HepG2 (cell line): ENCODE results near the gene CHST12. TPM values are rescaled to one million over a fixed set of nuclear protein-coding genes. Genes with fewer than 3 reads are reported as not detected.

Experiments
- ARID4A ChIP-seq: sonication (generic); formaldehyde crosslinking; IDR thresholded peaks from 2 replicates; pipeline ENCODE4 v1.5.0; 2020; ENCODE audit warnings: mild to moderate bottlenecking, missing genetic modification reagents, borderline replicate concordance
- ETV6 ChIP-seq: sonication (generic); formaldehyde crosslinking; conservative IDR thresholded peaks from 2 replicates; pipeline ENCODE4 v1.4.0; 2020; ENCODE audit warnings: missing genetic modification reagents
- FLYWCH1 ChIP-seq: sonication (generic); formaldehyde crosslinking; IDR thresholded peaks from 2 replicates; pipeline ENCODE4 v1.8.1; 2023; ENCODE audit warnings: mild to moderate bottlenecking, missing genetic modification reagents
- GABPB1 ChIP-seq: IDR thresholded peaks from 2 replicates; pipeline ENCODE4 v1.6.1; 2016; ENCODE audit warnings: mild to moderate bottlenecking, missing genetic modification reagents, moderate library complexity, missing compliant biosample characterization
- HDAC1 ChIP-seq: sonication (generic); formaldehyde crosslinking; IDR thresholded peaks from 2 replicates; pipeline ENCODE4 v1.5.1; 2020; ENCODE audit warnings: mild to moderate bottlenecking, missing genetic modification reagents
- HIC2 ChIP-seq: sonication (generic); formaldehyde crosslinking; IDR thresholded peaks from 2 replicates; pipeline ENCODE4 v1.9.0; 2022; ENCODE audit warnings: low read depth, missing genetic modification reagents
- PHF8 ChIP-seq: sonication (generic); formaldehyde crosslinking; IDR thresholded peaks from 2 replicates; pipeline ENCODE4 v1.5.0; 2020; ENCODE audit warnings: missing genetic modification reagents
- RBFOX2 ChIP-seq: fragments of 200-400 bp; formaldehyde crosslinking; IDR thresholded peaks from 2 replicates; pipeline ENCODE4 v1.6.1; 2017; ENCODE audit warnings: low read depth, mild to moderate bottlenecking, low read length
- SAP130 ChIP-seq: IDR thresholded peaks from 2 replicates; pipeline ENCODE4 v1.6.1; 2016; ENCODE audit warnings: low read depth
- SNAPC2 ChIP-seq: sonication (generic); formaldehyde crosslinking; IDR thresholded peaks from 2 replicates; pipeline ENCODE4 v1.8.1; 2022; ENCODE audit warnings: mild to moderate bottlenecking, missing genetic modification reagents
- YEATS4 ChIP-seq: sonication (generic); formaldehyde crosslinking; IDR thresholded peaks from 2 replicates; pipeline ENCODE4 v1.4.0; 2020; ENCODE audit warnings: missing genetic modification reagents, borderline replicate concordance
- ZBTB7A ChIP-seq: sonication (generic); formaldehyde crosslinking; IDR thresholded peaks from 2 replicates; pipeline ENCODE4 v1.8.0; 2022; ENCODE audit warnings: mild to moderate bottlenecking, missing genetic modification reagents
- ZFP1 ChIP-seq: IDR thresholded peaks from 2 replicates; pipeline ENCODE4 v1.6.1; 2016
- ZIK1 ChIP-seq: sonication (generic); formaldehyde crosslinking; IDR thresholded peaks from 2 replicates; pipeline ENCODE4 v1.5.0; 2020; ENCODE audit warnings: mild to moderate bottlenecking, low read depth, missing genetic modification reagents, borderline replicate concordance
- ZMYM2 ChIP-seq: sonication (generic); formaldehyde crosslinking; IDR thresholded peaks from 2 replicates; pipeline ENCODE4 v1.8.0; 2022; ENCODE audit warnings: mild to moderate bottlenecking, missing genetic modification reagents
- ZNF230 ChIP-seq: sonication (generic); formaldehyde crosslinking; IDR thresholded peaks from 2 replicates; pipeline ENCODE4 v1.4.0; 2020; ENCODE audit warnings: mild to moderate bottlenecking, missing genetic modification reagents
- ZNF414 ChIP-seq: sonication (generic); formaldehyde crosslinking; IDR thresholded peaks from 2 replicates; pipeline ENCODE4 v1.5.0; 2020; ENCODE audit warnings: missing genetic modification reagents
- ZNF530 ChIP-seq: sonication (generic); formaldehyde crosslinking; IDR thresholded peaks from 2 replicates; pipeline ENCODE4 v1.5.0; 2020; ENCODE audit warnings: low read depth, mild to moderate bottlenecking, missing genetic modification reagents
- ZNF768 ChIP-seq: sonication (generic); formaldehyde crosslinking; IDR thresholded peaks from 2 replicates; pipeline ENCODE4 v1.4.0; 2020; ENCODE audit warnings: missing genetic modification reagents
- ZNF780A ChIP-seq: sonication (generic); formaldehyde crosslinking; IDR thresholded peaks from 2 replicates; pipeline ENCODE4 v1.8.0; 2022; ENCODE audit warnings: mild to moderate bottlenecking, missing genetic modification reagents, moderate library complexity
- ZNF788 ChIP-seq: sonication (generic); formaldehyde crosslinking; IDR thresholded peaks from 2 replicates; pipeline ENCODE4 v1.5.0; 2020; ENCODE audit warnings: mild to moderate bottlenecking, missing genetic modification reagents, borderline replicate concordance
- ZSCAN31 ChIP-seq: sonication (generic); formaldehyde crosslinking; IDR thresholded peaks from 2 replicates; pipeline ENCODE4 v1.5.0; 2020; ENCODE audit warnings: low read depth, mild to moderate bottlenecking, missing genetic modification reagents
- polyA plus RNA-seq, 8 experiments: library from polyadenylated mRNA; depleted of rRNA in 3 of 8; stranded (reverse) in 7 of 8; unstranded in 1 of 8; fragments of >200 nt; fragmentation: Illumina TruSeq in 4 of 8; extraction: Trizol in 4 of 8; gene quantifications; 2 replicates each; pipeline versions ENCODE4 v1.2.1 to v1.2.3, GENCODE V29; 2011 to 2016; ENCODE audit warnings: low read depth in 4 of 8, missing spikeins in 1 of 8, mixed read lengths in 1 of 8; ENCODE audit not compliant: insufficient read depth in 1 of 8
- total RNA-seq, 5 experiments: library from RNA; depleted of rRNA; stranded (reverse); fragments of >200 nt; fragmentation: Illumina TruSeq; extraction: Trizol; gene quantifications; 2 replicates each; pipeline ENCODE4 v1.2.3, GENCODE V29; 2016; ENCODE audit warnings: low read depth in 1 of 5

CHST12 gene
- total and polyA plus RNA-seq, 2 of the 13 experiments (the other 11 are each of a cell fraction or from before 2014, with no cell fraction given) = 6.4 to 15.8 TPM

GRCh38 chr7:2403718-2404648 lies 572 bp downstream of the CHST12 start (continued):
- TF ChIP-seq HIC2 (no peak), ZBTB7A (CRISPR knock-in tag) (0 out of 2 replicates have a peak, but pooled peaks have one; percentile 27), ZIK1 (CRISPR knock-in tag) (peak; percentile 45; the same call in 1 of the 2 replicates), FLYWCH1 (CRISPR knock-in tag) (no peak), YEATS4 (CRISPR knock-in tag) (0 out of 2 replicates have a peak, but pooled peaks have one; percentile 28), ZNF788 (CRISPR knock-in tag) (0 out of 2 replicates have a peak, but pooled peaks have one; percentile 22), RBFOX2 (peak; percentile 42), ZNF414 (CRISPR knock-in tag) (peak; percentile 41; the same call in 1 of the 2 replicates), SAP130 (0 out of 2 replicates have a peak, but pooled peaks have one; percentile 2), ZNF780A (CRISPR knock-in tag) (no peak), ETV6 (CRISPR knock-in tag) (0 out of 2 replicates have a peak, but pooled peaks have one; percentile 33), PHF8 (CRISPR knock-in tag) (peak; percentile 27; the same call in 1 of the 2 replicates), ZNF230 (no peak), GABPB1 (peak; percentile 31; the same call in 1 of the 2 replicates), ZNF768 (CRISPR knock-in tag) (peak; percentile 100), ZSCAN31 (CRISPR knock-in tag) (0 out of 2 replicates have a peak, but pooled peaks have one; percentile 41), ZNF530 (no peak), ZMYM2 (CRISPR knock-in tag) (no peak), ZFP1 (no peak), HDAC1 (peak; percentile 3; the same call in 1 of the 2 replicates), ARID4A (CRISPR knock-in tag) (0 out of 2 replicates have a peak, but pooled peaks have one; percentile 23), SNAPC2 (0 out of 2 replicates have a peak, but pooled peaks have one; percentile 32)
